ENCODE results near the gene SUCO. TPM values are rescaled to one million over a fixed set of nuclear protein-coding genes. Genes with fewer than 3 reads are reported as not detected.

The SUCO gene
- total and polyA plus RNA-seq, 2 donors (not counting 1 experiment from before 2014, with no cell fraction given), result 5.5 to 59.7 TPM

- Histone ChIP-seq H3K9me3 (ENCODE audit: control extremely low read depth in 1 of 3, control insufficient read depth in 2 of 3, insufficient read depth in 1 of 3, low read length in 2 of 3) (peaks cover 3 to 8% (median 4%) of the 10 kb centered on the region in 3 donors), H3K4me2 (replicated peaks; ENCODE audit: low read depth, low read length, poor library complexity, severe bottlenecking) (no peak overlapping the region), H3K4me1 (ENCODE audit: control insufficient read depth in 2 of 2, insufficient read depth in 2 of 2, low read length in 2 of 2) (no peaks in the 10 kb centered on the region), H3K9ac (ENCODE audit: low read length) (no peak overlapping the region), H3K79me2 (ENCODE audit: control insufficient read depth, insufficient read depth, low read length) (peaks cover 5% of the 10 kb centered on the region), H2AFZ (ENCODE audit: insufficient read depth, low read depth, low read length, poor library complexity, severe bottlenecking) (no peak overlapping the region), H3K27ac (ENCODE audit: low read length in 2 of 2) (no peak overlapping the region), H3K36me3 (replicated peaks in 1 of 2; ENCODE audit: control extremely low read depth in 1 of 2, control insufficient read depth in 1 of 2, extremely low read depth in 1 of 2, insufficient read depth in 2 of 2, low read length in 1 of 2) (peaks cover 10 to 69% of the 10 kb centered on the region in 2 experiments), H4K20me1 (ENCODE audit: control insufficient read depth, insufficient read depth, low read length, poor library complexity, severe bottlenecking) (no peaks in the 10 kb centered on the region), H3K27me3 (replicated peaks in 1 of 4; ENCODE audit: control extremely low read depth in 1 of 4, control insufficient read depth in 3 of 4, insufficient read depth in 4 of 4, low read length in 3 of 4) (no peaks in the 10 kb centered on the region), H3K4me3 (ENCODE audit: control extremely low read depth in 1 of 5, extremely low read depth in 1 of 5, insufficient read depth in 1 of 5, low read depth in 2 of 5, low read length in 4 of 5) (no peak overlapping the region)
- ChIA-PET POLR2A (no interaction called here), CTCF (no interaction called here)
- ATAC-seq (ENCODE audit: low read depth), result no peak
- peaks cover 2% of the 10 kb centered on the region for H3K9me3 Mint-ChIP-seq (ENCODE audit: insufficient read depth)
- H3K4me3 Mint-ChIP-seq, result no peak overlapping the region
- 98% methylated on average over 3 of the region's 4 CpGs for WGBS (ENCODE audit: insufficient coverage)
- no peak for DNase-seq
- H3K27me3 Mint-ChIP-seq, result no peaks in the 10 kb centered on the region
- intact Hi-C loops (cut with micrococcal nuclease), result no loop called here
- H3K27ac Mint-ChIP-seq, result no peak overlapping the region
- TF ChIP-seq CTCF (IDR thresholded peaks at IDR 0.05) (no peak), EZH2 (IDR thresholded peaks at IDR 0.05; ENCODE audit: borderline replicate concordance, insufficient read depth, low read depth, low read length, poor library complexity, severe bottlenecking) (no peak)
- H3K4me1 Mint-ChIP-seq, result peaks cover 5% of the 10 kb centered on the region
These were observed 26.7 kb downstream of the SUCO start for GRCh38 chr1:172559572-172560210.

GRCh38 chr1:172561252-172561651, 28.3 kb downstream of the SUCO start:
- peaks cover 5% of the 10 kb centered on the region for H3K79me2 ChIP-seq (ENCODE audit: control insufficient read depth, insufficient read depth, low read length)
- H3K27ac ChIP-seq (ENCODE audit: low read length in 2 of 2), result no peak overlapping the region
- no peaks in the 10 kb centered on the region for H3K27me3 ChIP-seq (replicated peaks in 1 of 4; ENCODE audit: control extremely low read depth in 1 of 4, control insufficient read depth in 3 of 4, insufficient read depth in 4 of 4, low read length in 3 of 4)
- ATAC-seq (ENCODE audit: low read depth) (no peak), DNase-seq (no peak)
- no peak overlapping the region for H3K9ac ChIP-seq (ENCODE audit: low read length)
- intact Hi-C loops (cut with micrococcal nuclease), result no loop called here
- ChIA-PET CTCF (no interaction called here), POLR2A (no interaction called here)
- no peaks in the 10 kb centered on the region for H3K27me3 Mint-ChIP-seq
- no peak overlapping the region for H3K4me2 ChIP-seq (replicated peaks; ENCODE audit: low read depth, low read length, poor library complexity, severe bottlenecking)
- H3K4me1 Mint-ChIP-seq, result peaks cover 5% of the 10 kb centered on the region
- H3K4me3 ChIP-seq (ENCODE audit: control extremely low read depth in 1 of 5, extremely low read depth in 1 of 5, insufficient read depth in 1 of 5, low read depth in 2 of 5, low read length in 4 of 5), result no peak overlapping the region
- 100% methylated on average over 1 of the region's 3 CpGs for WGBS (ENCODE audit: insufficient coverage)
- H2AFZ ChIP-seq (ENCODE audit: insufficient read depth, low read depth, low read length, poor library complexity, severe bottlenecking), result no peak overlapping the region
- peaks cover 8 to 73% of the 10 kb centered on the region in 2 experiments for H3K36me3 ChIP-seq (replicated peaks in 1 of 2; ENCODE audit: control extremely low read depth in 1 of 2, control insufficient read depth in 1 of 2, extremely low read depth in 1 of 2, insufficient read depth in 2 of 2, low read length in 1 of 2)
- H4K20me1 ChIP-seq (ENCODE audit: control insufficient read depth, insufficient read depth, low read length, poor library complexity, severe bottlenecking), result no peaks in the 10 kb centered on the region
- H3K27ac Mint-ChIP-seq, result no peak overlapping the region
- H3K9me3 Mint-ChIP-seq (ENCODE audit: insufficient read depth), result peaks cover 2% of the 10 kb centered on the region
- no peak overlapping the region for H3K4me3 Mint-ChIP-seq
- no peaks in the 10 kb centered on the region for H3K4me1 ChIP-seq (ENCODE audit: control insufficient read depth in 2 of 2, insufficient read depth in 2 of 2, low read length in 2 of 2)
- no peak for TF ChIP-seq EZH2 (IDR thresholded peaks at IDR 0.05; ENCODE audit: borderline replicate concordance, insufficient read depth, low read depth, low read length, poor library complexity, severe bottlenecking)
- TF ChIP-seq CTCF (IDR thresholded peaks at IDR 0.05), result no peak
- H3K9me3 ChIP-seq (ENCODE audit: control extremely low read depth in 1 of 3, control insufficient read depth in 2 of 3, insufficient read depth in 1 of 3, low read length in 2 of 3), result peaks cover 3 to 8% (median 4%) of the 10 kb centered on the region in 3 donors
